Measurements from ENCODE around the gene KCNIP1.

Gene KCNIP1

DNA sequence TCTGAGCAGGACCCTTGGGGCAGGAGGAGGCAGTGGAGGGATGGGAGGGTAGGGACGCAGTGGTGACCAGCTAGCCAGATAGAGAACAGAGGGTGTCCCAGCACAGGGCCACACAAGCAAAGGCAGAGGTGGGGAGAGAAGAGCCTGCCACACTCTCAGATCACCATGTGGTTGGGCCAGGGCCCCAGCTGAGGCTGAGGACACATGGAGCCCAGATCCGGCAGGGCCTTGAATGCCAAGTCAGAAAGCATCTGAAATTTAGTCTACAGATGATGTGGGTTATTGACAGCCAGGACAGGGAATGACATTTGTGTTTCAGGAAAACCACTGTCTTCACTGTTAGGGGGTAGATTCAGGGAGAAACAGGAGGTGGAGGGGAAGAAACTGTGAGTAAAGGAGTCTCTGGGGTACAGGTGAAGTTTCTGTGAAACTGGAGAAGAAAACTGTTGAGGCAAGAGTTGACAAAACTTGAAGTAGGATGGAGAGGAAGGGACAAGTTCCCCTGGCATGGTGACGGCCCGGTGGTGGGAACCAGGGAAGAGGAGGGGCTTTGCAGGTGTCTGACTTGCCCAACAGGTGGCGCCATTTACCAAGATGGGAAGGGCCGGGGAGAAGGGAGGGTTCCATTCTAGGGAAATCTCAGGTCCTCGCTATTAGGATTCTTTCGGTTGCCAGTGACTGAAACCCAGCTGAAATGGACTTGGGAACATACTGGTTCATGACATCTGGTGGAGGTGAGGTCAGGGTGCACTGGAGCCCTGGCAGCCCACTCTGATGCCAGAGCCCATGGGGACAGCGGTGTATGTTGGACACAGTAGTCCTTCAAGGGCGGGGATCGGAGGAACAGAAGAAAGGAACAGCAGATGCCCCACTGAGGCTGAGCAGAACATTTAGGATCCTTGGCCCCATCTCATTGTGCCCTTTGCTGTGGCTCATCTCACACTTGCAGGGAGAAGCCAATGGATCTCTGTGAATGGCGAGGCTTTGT, 100.1 kb downstream of the KCNIP1 start:
- peak; percentile 69 for DNase-seq

DNA sequence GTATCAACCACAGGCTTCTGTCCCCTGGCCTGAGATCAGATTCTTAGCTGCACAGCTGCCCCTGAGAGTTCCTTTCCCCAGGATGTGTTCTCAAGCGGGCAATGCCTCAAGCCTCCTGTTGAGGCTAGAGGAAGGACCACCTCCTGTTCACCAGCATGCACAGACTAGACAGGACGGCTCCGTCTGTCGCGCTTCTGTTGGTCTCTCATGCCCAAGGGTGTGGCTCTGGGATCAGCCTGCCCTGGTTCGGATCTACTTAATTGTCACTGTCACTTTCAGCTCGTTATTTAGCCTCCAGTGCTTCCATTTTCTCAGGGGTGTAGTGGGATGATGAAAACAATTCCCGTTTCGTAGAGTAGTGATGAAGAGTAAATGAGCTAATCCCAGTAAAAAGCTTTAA, 103.1 kb downstream of the KCNIP1 start:
- DNase-seq: no peak

DNA sequence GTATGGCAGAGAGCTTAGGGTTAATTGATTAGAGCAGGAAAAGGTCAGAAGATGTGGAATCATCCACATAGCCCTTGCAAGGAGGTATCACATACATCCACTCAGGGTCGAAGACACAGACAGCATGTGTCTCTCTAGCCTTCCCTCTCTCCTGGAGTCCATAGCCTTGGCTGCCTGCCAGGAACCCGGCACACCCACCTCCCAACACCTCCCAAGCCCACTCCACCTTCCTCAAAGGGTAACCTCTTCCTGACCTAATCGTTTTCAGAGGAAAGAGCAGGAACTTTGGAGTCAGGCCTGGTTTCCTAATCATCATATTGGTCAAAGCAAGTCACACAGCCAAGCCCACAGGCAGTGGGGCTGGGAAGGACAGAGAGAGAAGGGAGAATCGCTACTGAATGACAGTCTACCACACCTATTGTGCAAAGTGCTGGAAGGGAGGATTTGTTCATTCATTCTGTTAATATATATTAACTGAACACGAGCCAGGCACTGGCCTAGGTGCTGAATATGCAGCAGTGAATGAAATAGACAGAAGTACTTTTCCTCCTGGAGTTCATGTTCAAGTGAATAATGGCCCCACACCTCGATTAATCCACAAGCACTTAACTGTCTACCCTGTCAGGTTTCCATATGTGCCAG, 107.8 kb downstream of the KCNIP1 start:
- DNase-seq: peak; percentile 36

DNA sequence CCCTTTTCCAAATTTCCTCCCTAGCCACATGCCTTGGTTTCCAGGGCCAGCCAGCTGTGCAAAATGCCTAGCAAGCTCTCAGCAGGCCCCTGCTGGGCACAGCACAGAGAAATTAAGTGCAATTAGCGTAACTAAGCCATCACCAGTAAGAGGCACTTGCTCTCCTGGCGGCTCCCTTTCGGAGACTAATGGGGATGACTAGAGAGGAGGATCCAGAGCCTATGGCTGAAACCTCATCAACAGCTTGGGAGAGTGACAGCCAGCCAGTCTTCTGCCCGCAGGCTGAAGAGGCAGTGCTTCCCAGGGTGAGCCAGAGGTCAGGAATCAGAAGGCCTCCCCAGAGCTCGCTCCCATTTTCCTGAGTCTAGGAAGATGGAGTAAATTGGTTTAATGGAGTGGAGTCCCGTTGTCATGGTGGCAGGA, 108.4 kb downstream of the KCNIP1 start:
- DNase-seq: peak; percentile 96

DNA sequence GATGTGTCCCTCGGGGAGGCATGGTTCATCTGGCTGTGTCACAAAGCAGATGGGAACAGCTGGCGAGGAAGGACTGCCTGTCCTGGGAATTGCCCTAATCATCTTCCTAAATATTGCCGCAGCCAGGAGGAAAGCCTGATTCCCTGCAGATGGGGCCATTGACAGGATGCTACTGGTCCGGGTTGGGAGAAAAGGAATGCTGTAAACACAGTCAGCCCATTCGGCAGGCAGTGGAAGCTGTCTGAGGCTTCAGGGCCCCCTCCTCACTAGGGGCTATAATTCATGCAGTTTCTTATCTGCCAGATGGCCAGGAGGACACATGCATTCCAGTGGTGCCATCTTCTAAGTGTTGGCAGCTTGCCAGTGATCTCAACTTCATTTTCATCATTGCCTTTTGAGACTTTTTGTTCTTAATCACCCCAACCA, 110.3 kb downstream of the KCNIP1 start:
- peak; percentile 45 for DNase-seq

DNA sequence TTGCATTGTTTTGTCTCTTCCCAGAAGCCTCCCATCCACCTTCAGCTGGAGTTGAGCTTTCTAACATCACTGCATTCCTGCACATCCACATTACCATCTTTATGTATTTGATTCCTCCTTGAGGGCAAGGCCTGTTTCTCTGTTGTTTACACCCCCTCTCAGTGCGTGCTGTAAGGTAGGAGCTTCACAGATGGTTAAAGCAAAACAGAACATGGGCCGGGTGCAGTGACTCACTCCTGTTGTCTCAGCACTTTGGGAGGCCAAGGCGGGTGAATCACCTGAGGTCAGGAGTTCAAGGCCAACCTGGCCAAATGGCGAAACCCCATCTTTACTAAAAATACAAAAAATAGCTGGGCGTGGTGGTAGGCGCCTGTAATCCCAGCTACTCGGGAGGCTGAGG, 110.9 kb downstream of the KCNIP1 start:
- DNase-seq: no peak

DNA sequence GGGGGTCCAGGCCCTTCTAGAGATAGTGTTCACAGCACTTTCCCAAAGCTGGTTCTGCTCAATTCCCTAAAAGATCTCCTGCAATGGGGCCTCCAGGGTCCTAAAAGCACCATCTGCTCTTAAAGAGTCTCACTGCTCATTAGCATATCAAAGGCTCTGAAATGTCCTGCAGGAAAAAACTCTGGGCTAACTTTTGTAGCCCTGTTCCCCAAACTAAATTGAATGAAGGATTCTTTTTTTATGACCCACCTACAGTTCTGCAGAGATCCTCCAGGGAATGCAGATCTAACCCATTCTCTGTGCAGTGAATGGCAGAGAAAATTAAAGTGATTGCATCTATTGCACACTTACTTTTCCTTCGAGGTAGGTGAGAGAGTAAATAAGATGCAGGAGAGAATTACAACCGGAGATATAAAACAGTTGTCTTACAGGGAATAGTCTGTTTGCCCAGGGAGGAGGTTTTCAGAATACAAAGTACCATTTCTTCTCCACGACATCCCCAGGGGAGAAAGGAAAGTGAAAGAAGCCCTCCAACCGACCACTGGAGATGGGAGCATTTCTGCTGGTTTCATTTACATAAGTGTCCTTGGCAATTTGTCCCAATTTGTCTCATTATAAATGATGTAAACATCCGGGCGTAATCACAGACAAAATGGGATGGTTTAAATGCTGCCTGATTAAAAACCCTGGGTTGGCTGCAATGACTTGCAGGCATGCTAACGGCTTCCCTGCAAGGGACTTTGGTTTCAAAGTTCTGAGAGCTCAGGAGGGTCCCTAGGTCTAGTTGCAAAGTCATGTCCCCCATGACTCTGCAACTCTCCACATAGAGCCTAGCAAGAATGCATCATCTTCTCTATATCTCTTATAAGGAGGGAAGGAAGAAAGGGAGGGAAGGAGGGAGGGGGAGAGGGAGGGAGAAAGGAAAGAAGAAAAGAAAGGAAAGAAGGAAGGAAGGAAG, 114.0 kb downstream of the KCNIP1 start:
- no peak for DNase-seq

DNA sequence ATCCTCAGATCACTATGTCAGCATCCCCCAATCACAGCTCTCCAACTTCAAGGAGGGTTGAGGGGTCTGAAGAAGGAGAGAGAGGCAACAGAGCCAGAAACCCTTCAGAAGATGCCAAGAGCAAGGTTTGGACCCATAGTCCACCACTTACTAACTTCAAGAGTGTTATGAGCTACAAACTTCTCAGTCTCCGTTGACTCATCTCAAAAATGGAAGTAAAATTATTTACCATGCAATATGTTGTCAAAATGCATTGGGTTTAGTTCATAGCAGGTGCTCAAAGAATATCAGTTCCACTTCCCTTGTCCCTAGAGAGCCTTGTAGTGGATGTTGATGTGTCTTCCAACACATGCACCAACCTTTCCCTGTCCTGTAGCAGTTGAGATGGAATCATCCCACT, 116.0 kb downstream of the KCNIP1 start:
- DNase-seq: no peak

DNA sequence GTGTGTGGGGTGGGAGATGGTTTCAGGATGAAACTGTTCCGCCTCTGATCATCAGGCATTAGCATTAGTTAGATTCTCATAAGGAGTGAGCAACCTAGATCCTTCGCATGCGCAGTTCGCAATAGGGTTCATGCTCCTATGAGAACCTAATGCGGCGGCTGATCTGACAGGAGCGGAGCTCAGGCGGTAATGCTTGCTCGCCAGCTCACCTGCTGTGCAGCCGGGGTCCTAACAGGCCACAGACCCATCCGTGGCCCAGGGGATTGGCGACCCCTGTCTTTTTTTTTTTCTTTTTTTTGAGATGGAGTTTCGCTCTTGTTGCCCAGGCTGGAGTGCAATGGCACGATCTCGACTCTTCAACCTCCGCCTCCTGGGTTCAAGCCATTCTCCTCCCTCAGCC, 119.1 kb downstream of the KCNIP1 start:
- no peak for DNase-seq

DNA sequence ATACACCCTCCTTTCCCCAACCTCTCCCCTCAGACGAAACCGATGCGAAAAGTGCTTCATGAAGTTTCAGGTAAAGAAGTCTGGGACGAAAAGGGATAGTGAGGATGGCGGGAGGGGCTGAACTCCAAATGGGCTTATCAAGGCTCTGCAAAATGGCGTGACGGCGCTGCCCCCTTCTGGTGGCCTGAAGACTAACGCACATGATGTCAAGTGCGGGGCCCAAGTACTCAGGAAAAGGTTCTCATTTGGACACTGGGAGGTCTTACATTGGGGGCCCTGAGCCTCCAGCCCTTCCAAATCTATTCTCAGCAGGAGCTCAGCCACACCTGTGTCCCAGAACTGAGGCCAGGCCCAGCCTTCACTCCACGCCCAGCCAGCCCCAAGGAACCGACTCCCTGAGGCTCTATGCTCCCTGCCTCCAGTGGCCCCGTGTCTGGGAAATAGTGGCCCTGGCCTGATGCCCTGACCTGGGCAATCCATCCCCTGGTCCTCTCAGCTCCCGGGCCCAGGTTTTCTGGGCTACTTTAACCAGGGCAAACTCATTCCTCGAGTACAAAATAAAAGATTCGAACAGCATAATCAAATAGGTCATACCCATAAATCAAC, 119.9 kb downstream of the KCNIP1 start:
- DNase-seq: no peak

DNA sequence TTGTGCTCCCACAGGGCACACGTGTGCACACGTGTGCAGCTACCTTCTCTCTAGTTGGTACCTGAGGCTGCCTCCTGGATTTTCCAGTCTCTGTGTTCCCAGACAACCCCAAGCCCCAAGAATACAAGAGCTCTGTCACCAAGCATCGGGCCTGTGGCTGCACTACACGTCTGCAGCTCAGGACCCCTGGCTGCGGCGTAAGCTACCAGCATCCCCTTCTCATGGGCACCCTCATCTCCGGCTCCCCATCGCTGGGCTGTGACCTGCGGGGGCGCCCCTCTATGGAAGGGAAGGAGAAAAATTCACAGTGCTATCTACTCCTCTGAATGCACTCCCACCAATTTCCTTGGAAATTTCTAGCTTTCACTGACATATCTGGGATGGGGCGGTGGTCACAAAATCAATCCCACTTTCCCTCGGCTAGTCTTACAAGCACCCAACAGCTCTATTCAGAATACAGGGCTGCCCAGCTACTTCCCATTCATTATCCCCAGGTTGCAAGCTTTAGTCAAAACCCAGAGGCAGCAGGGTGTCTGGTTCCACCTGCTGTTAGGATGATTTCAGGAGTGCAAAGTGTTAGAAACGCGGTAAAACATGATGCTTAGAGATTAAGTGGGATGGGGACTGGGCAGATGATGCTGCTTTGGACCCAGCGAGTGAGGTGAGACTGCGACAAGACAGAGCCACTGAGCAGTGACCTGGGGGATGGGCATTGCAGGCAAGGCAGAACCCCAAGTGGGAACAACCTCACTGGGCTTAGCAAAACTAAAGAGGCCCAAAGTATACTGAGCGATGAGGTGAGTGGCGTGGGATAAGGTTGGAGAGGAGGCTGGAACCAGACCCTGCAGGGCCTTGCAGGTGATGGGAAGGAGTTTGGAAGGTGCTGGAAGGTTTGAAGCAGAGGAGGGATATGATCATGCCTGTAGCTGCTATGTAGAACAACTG, 121.7 kb downstream of the KCNIP1 start:
- peak; percentile 11 for DNase-seq

DNA sequence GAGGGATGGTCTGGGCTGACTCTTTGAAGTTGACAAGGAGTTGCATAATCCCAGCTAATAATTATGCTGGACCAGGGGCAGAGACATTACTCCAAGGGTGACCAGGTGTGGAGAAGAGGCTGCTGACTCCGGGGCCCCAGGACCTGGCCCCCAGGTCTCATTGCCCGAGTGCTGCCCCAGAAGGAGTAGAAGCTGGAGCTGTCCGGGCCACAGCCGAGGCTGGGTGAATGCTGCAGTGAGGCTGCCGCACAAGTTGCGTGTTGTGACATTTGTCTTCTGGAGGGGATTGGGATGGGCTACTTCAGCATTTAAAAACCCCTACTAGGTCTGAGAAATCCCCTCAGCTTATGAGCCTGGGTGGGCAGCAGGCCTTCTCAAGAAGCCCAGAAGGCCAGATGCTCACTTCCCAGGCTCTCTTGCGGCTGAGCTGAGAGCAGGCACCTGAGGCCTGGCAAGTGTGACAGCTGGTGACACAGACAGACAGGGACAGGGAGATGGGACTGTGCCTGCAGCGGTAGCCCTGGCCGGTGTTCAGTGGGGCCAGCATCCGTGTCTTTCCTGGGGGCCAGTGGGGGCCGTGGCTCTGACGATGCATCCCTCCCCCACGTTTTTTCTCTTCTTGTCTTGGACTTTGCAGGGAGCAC, 122.8 kb downstream of the KCNIP1 start:
- no peak for DNase-seq

DNA sequence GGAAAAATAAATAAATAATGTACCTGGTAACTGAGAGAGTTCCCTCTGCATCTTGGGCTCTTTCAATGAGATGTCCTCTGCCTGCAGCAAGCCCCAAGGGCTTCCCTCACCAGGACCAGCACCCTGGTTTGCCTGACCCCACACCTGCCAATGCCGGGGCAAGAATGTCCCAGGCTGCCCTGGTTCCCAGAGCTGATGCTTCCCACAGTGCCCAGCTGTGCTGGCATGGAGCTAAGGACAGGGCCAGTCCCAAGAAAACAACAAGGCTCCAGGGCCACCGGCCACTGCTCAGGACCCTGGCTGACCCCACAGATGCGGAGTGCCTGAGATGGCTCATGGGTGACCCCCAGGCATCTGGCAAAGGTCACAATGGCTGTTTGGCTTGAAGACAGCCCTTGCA, 123.5 kb downstream of the KCNIP1 start:
- DNase-seq: no peak

DNA sequence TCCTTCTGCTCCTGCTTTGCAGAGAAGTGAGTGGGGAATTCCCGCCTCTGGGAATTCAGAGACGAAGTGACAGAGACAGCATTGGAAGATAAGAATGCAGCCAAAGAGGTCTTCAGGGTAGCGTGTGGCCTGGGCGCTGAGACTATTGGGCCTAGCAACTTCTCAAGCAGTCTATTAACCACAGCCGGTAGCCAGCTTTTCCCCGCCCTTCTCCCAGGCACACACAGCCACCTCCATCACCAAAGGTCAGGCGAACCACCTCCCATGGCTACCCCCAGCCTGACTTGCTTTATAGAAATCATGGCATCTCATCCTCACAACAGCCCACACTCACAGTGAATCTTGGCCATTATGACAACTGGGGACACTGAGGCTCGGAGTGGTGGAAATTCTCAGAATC, 124.2 kb downstream of the KCNIP1 start:
- DNase-seq: no peak

DNA sequence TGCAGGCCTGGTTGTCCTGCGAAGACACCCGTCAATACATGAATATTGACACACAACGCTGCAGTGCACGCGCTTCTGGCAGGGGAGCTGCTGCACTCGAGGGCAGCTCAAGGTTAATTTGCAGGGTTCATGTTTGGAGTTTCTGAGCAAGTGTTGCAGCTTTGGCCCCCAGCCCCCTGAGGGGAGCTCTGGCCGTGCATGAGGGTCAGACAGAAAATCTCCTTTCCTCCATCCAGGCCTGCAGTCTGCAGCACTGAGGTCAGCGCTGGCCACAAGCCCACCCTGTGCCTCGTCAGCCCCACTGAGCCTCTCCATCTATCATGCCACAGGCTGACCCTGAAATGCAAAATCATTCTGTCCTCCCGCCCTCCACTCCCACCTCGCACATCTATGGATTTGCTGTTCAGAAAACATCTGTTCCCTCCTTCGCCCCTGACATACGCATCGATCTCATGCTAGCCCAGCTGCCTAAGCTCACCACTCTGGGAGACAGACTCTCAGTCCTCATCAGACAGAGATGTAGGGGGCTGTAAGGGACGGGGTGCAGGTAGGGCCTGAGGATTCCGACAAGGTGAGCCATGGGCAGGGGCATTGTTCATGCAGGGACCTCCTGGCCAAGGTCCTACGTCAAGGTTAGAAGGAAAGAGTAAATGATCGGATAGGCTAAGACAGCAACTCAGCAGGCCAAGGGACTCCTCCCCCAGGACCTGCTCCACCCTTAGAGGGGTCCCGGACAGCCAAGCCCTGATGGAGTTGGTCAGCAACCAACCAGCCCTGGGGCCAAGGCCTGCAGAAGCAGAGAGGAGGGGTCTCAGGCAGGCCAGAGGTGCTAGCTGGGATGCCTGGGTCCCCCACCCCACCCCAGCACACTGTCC, 125.1 kb downstream of the KCNIP1 start:
- no peak for DNase-seq

DNA sequence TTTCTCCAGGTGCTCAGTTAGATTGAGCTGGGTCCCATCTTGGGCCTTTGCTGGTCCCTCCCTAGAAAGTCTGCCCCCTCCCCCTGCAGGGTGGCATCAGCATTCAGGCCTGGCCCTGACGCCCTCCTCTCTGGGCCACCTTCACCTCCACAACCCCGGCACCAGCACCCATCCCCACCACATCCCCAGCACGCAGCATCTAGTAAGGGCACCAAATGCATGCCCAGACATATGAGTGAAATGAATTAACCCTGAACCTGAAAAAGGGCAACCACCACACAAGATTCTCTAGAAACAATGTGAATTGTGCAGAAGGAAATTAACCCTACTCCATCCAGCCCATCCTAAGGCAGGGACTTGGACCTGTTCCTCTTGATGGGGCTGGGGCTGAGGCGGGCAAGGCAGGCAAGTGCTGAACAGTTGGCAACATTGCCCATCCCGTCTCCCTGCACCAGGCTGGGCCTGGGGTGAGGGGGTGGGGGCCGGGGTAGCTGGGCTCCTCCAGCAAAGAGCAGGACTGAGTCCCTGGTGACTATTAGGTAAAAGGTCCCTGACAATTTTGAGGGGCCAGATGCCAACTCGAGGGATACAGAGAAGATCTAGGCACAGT, 125.9 kb downstream of the KCNIP1 start:
- DNase-seq: no peak

DNA sequence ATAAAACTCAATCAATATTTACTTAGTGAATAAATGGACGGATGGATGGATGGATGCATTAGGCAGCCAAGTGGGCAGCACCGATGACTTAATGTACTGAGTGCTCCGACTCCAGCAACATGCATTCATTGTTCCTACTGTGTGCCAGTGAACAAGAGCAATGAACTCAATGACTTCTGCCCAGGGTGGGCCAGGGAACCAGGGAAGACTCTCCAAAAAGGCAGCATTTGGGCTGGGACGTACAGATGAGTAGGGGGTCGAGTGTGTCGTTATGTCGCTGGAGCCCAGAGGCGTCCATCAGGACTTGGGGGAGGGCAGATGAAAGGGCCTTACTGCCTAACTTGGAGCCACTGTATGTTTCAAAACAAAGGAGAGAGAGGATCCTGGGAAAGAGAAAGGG, 126.4 kb downstream of the KCNIP1 start:
- no peak for DNase-seq

DNA sequence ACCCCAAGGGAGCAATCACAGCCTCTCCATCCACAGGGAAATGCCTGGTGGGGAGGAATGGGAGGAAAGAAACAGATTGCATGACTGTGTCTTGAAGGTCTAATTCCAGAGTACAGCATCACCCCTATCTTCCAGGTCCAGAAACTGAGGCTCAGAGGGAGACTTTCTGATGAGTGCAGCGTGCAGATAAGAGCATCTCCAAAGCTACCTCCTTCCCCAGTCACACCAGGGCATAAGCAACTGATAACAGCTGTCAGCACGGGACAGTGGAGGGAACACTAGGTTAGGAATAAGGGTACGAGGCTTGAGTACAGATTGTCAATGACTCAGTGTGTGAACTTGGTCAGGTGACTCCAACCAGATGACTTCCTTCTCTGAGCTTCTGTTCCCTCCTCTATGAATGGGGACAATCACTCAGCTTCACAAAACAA, 126.9 kb downstream of the KCNIP1 start:
- DNase-seq: no peak

DNA sequence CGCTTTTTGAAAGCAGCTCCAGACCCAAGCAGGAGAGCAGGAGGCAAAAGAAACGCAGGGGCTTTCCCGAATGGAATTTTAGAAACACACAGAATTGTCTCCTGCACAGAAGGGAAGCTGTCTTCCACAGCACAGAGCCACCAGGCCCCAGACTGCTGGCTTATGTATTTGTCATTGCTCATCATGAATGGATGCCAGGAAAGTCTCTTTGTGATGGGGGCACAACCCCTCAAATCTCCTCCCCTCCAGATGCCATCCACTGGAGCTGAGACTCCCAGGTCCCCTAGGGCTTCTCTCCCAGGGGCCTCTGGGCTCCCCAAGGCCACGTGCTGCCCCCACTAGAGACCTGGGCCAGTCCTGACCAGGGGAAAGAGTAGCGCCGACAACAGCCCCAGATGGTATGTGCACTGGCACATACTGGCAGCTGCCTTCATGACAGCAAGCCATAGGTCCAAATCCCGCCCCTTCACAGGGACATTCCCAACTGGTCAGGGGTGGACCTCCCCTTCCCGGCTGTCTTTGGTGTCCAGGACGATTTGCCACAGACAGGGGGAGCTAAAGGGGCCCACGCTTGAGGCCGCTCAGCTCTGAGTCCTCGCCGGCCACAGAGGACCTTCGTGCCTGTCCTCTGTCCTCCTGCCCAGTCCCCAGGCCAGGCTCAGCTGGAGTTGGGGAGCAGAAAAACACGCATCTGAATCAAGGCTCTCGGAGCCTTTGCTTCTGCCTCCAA, 127.8 kb downstream of the KCNIP1 start:
- DNase-seq: no peak

Data from NCI-H2227 treated with DMSO at 0.1 percent for 48 hours (cell line).